GM19193 (cell line): Measurements from ENCODE around the gene TEKT2.

ENCODE experiments used
- POLR2A ChIP-seq: IDR thresholded peaks from 4 replicates; pipeline ENCODE4 v1.6.1; 2011; ENCODE audit not compliant: insufficient read depth, insufficient read length; ENCODE audit errors: extremely low read depth

TEKT2 gene

DNA sequence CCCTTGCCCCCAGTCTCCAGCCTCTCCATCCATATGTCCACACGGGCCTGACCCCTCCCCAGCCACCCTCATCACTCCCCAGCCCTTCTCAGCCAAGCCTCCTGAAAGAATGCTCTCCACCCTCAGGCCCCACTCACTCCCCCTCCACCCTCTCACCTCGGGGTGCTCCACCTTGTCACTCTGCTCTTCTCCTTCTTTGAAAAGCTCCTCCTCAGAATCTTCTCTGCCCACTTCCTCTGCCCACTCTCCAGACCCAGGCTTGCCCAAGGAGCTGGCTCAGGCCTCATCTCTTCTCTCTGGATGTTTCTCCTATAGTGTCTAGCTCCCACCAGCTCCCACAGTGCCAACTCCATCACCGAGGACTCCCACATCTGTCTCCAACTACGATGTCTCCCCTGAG lies 27.3 kb downstream of the TEKT2 start:
- no peak for TF ChIP-seq POLR2A

GRCh38 chr1:36112823-36113222 lies 28.9 kb downstream of the TEKT2 start:
- no peak for TF ChIP-seq POLR2A

- TF ChIP-seq POLR2A: no peak
Measured at GRCh38 chr1:36114371-36114770, 30.5 kb downstream of the TEKT2 start.

GRCh38 chr1:36115200-36115669 lies 31.3 kb downstream of the TEKT2 start:
- no peak for TF ChIP-seq POLR2A

GRCh38 chr1:36115931-36116330 lies 32.0 kb downstream of the TEKT2 start:
- TF ChIP-seq POLR2A: no peak

DNA sequence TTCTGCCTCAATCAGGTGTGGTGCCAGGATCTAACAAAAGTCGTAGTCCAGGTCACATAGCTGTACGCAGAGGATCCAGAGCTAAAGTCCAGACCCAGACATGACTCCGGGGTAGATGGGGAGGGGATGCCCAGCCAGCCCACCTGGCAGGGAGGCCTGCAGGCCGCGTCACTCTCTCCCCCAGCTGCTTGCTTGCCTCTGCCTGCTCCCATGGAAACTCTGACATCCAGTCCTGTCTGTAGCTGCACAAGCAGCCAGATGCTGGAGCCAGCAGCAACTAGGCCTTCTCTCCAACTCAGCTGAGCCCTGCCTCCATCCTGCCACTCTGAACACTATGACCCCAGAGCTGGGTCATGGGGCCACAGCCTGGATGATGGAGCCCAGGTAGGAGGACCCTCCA lies 33.0 kb downstream of the TEKT2 start:
- TF ChIP-seq POLR2A: no peak

DNA sequence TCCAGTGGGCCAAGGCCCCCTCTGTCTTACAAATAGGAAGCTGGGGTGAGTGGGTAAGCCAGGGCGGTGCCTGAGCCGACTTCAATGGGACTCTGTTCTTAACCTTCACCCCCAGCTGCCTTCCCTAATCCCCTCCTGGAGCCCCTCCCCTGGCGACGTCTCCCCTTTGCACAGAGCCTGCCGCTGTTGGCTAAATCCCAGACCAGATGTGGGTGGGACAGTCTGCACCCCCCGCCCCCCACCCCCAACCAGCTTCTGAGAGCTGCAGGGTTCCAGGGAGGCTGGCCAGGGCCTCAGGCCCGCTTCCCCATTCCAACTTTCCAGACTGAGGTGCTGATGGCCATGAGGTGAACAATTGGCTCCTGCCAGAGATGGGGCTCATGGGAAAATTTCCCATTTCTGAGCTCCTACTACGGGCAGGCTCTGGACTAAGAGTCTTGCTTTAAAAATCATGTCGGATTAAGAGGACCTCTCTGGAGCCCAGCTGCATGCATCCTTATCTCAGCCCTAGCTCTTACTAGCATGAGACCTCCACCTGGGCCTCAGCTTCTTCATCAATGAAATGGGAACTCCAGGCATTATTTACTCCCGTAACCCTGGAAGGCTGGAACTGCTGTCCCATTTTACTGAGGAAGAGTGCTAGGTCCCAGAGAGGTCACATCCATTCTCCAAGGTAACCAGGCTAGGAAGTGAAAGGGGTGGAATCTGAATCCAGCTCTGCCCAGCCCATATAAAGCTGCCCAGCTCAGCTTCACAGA lies 34.7 kb downstream of the TEKT2 start:
- no peak for TF ChIP-seq POLR2A

- no peak for TF ChIP-seq POLR2A
Measured at GRCh38 chr1:36119456-36119855, 35.6 kb downstream of the TEKT2 start.

GRCh38 chr1:36122062-36123030 lies 38.5 kb downstream of the TEKT2 start:
- no peak for TF ChIP-seq POLR2A

DNA sequence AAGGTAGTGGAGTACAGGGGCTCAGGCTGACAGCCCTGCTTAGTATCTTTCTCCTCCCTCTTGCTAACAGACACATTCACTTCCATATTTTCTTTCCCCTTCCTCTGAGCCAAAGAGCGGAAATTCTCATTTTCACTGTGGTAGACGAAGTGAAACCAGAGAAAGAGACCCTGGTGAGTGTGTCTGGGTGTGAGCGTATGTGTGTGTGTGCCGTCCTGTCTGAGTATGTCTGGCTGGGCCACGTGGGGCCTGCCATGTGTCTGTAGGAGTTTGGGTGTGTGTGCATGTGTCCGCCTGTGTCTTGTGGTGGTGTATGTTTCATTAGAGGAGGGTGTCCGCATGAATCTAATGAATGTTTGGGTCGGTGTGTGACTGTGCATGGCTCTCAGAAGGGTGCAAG lies 39.5 kb downstream of the TEKT2 start:
- no peak for TF ChIP-seq POLR2A

GRCh38 chr1:36124404-36125128 lies 40.7 kb downstream of the TEKT2 start:
- TF ChIP-seq POLR2A: no peak

- no peak for TF ChIP-seq POLR2A
Measured at GRCh38 chr1:36125129-36125991, 41.5 kb downstream of the TEKT2 start, which contains the start of gene COL8A2. TSS of gene COL8A2 (minus strand) at chr1:36125222. CDS start at chr1:36100242, 24,980 bp downstream.

DNA sequence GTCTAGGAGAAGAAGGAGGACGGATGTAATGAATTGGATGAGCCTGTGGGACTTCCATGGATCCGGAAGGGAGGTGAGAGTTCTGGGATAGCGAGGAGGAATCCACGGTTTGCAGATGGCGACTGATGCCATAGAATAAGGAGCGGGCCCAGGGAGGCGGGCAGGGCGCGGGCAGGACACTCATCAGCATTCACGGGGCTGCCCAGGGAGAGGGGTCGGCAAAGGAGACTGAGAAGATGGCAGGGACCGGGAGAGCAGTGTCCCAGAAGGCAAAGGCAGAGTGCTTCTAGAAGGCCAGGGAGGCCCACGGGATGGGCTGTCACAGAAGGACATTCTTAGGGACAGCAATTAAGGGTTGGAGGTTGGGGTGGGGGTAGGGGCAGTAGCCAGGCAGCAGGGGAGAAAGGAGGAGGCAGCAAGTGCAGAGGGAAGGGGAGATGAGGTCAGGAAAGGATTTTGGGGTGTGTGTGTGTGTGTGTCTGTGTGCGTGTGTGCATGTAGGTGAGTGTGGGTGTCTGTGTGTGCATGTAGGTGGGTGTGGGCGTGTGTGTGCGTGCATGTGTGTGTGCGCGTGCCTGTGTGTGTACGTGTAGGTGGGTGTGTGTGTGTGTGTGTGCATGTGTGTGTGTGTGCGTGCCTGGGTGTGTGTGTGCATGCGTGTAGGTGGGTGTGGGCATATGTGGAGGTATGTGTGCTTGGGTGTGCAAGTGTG lies 42.3 kb downstream of the TEKT2 start:
- TF ChIP-seq POLR2A: no peak

GRCh38 chr1:36126797-36127500 lies 43.1 kb downstream of the TEKT2 start:
- no peak for TF ChIP-seq POLR2A
